Activated T-helper 17 cell treated with anti-CD3 and anti-CD28 coated beads, Interleukin-2, amount 50 U/mL, for 72 hours (primary cell): ENCODE results near the gene GAL3ST2. TPM values are rescaled to one million over a fixed set of nuclear protein-coding genes. Genes with fewer than 3 reads are reported as not detected.
"Not testable (repeated sequence)": the region's sequence is repeated elsewhere in the genome, so short reads cannot be mapped to it uniquely, and the experiment has no call there.

Experiments
- ATAC-seq: fragments of 150-1000 bp; cut with Tn5 transposase; replicated peaks from 2 replicates; pipeline ENCODE4 v1.10.0; 2021; ENCODE audit warnings: mild to moderate bottlenecking, moderate library complexity
- H3K27ac Mint-ChIP-seq: one replicate; pipeline ENCODE4 v1.8.0; 2022; ENCODE audit warnings: mixed read lengths
- H3K27me3 Mint-ChIP-seq: one replicate; pipeline ENCODE4 v1.8.0; 2022; ENCODE audit warnings: mixed read lengths
- H3K36me3 Mint-ChIP-seq: one replicate; pipeline ENCODE4 v1.8.0; 2022; ENCODE audit warnings: low read depth, mild to moderate bottlenecking, mixed read lengths
- H3K4me1 Mint-ChIP-seq: one replicate; pipeline ENCODE4 v1.8.0; 2022; ENCODE audit warnings: mixed read lengths
- H3K4me3 Mint-ChIP-seq: one replicate; pipeline ENCODE4 v1.8.0; 2022; ENCODE audit warnings: mild to moderate bottlenecking, mixed read lengths
- H3K9me3 Mint-ChIP-seq: one replicate; pipeline ENCODE4 v1.8.0; 2022; ENCODE audit warnings: mixed read lengths
- total RNA-seq, 2 donors: library from RNA; stranded (reverse); gene quantifications; one replicate each; pipeline ENCODE4 v1.2.3, GENCODE V29; 2022

Gene GAL3ST2
- total RNA-seq, 2 donors from 2014 or later = 0.35 to 4.1 TPM

- peaks cover 9% of the 10 kb centered on the region for H3K4me1 Mint-ChIP-seq
- ATAC-seq = no peak
- no peaks in the 10 kb centered on the region for H3K27me3 Mint-ChIP-seq
- H3K9me3 Mint-ChIP-seq = no peaks in the 10 kb centered on the region
- H3K4me3 Mint-ChIP-seq = no peak overlapping the region
- H3K36me3 Mint-ChIP-seq = no peaks in the 10 kb centered on the region
- H3K27ac Mint-ChIP-seq = no peak overlapping the region
These were observed 6.8 kb upstream of the GAL3ST2 start for GRCh38 chr2:241769819-241770184.

DNA sequence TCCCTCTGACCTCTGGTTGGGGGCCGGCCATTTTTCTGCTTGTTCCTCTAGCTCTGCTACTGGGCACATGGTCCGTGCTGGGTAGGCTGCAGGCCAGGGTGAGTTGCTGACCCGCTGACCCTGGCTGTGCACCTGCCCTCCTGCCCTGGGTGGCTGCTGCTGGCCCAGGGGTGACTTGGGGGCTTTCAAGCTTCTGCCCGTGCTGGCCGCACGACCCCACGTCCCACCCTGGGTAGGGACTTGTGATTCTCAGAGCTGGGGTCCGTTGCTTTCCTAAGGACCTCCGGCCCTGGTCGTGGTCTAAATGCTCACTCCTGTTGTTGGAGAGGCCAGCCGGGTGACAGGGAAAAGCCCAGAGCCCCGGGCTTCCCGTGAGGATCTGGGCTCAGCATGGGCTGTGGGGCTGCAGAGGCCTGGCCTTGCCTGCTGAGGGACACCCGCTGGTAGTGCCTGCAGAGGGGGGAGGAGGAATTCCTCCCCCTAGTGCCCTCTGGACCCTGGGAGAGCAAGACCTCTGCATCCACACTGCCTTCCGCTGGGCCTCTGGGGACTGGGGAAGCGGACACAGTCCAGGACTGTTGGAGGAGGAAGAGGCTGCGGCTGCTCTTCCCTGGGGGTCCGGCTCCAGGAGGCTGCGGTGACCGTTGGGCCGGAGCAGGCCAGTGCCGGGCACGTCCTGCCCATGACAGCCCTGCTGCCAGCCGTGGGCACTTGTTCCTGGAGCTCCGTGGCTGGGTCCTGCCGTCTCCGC lies 6.3 kb upstream of the GAL3ST2 start:
- no peak for ATAC-seq
- peaks cover 9% of the 10 kb centered on the region for H3K4me1 Mint-ChIP-seq
- no peaks in the 10 kb centered on the region for H3K9me3 Mint-ChIP-seq
- no peaks in the 10 kb centered on the region for H3K27me3 Mint-ChIP-seq
- H3K27ac Mint-ChIP-seq = no peak overlapping the region
- no peaks in the 10 kb centered on the region for H3K36me3 Mint-ChIP-seq
- H3K4me3 Mint-ChIP-seq = no peak overlapping the region

GRCh38 chr2:241770936-241771285 lies 5.7 kb upstream of the GAL3ST2 start:
- Mint-ChIP-seq H3K36me3 (no peaks in the 10 kb centered on the region), H3K27ac (no peak overlapping the region), H3K9me3 (no peaks in the 10 kb centered on the region), H3K27me3 (no peaks in the 10 kb centered on the region), H3K4me1 (peaks cover 9% of the 10 kb centered on the region), H3K4me3 (no peak overlapping the region)
- ATAC-seq = no peak

GRCh38 chr2:241771286-241772062 lies 5.1 kb upstream of the GAL3ST2 start:
- Mint-ChIP-seq H3K27me3 (no peaks in the 10 kb centered on the region), H3K4me1 (peaks cover 9% of the 10 kb centered on the region), H3K27ac (peak overlapping the region; percentile 58), H3K36me3 (no peaks in the 10 kb centered on the region), H3K4me3 (peak overlapping the region; percentile 41), H3K9me3 (no peaks in the 10 kb centered on the region)
- ATAC-seq = no peak

DNA sequence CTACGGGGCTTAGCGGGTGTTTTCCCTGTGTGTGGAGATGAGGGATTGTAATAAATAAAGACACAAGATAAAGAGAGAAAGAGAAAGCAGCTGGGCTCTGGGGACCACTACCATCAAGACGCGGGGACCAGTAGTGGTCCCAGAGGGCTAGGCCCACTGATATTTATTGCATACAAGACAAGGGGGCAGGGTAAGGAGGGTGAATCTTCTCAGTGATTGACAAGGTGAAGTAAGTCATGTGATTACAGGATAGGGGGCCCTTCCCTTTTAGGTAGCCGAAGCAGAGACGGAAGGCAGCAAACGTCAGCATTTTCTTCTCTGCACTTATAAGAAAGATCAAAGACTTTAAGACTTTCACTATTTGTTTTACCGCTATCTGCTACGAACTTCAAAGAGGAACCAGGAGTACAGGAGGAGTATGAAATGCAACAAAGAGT lies 4.5 kb upstream of the GAL3ST2 start:
- no peaks in the 10 kb centered on the region for H3K27me3 Mint-ChIP-seq

GRCh38 chr2:241773511-241774418 lies 2.9 kb upstream of the GAL3ST2 start:
- H3K4me1 Mint-ChIP-seq = peaks cover 9% of the 10 kb centered on the region
- no peaks in the 10 kb centered on the region for H3K36me3 Mint-ChIP-seq
- H3K27me3 Mint-ChIP-seq = no peaks in the 10 kb centered on the region
- no peak overlapping the region for H3K4me3 Mint-ChIP-seq
- ATAC-seq = no peak
- no peak overlapping the region for H3K27ac Mint-ChIP-seq
- no peaks in the 10 kb centered on the region for H3K9me3 Mint-ChIP-seq

More for the DNA sequence above, 4.5 kb upstream of the GAL3ST2 start:
- Mint-ChIP-seq H3K36me3 (no peaks in the 10 kb centered on the region), H3K27ac (peak overlapping the region; percentile 58), H3K4me3 (peak overlapping the region; percentile 41), H3K4me1 (peaks cover 9% of the 10 kb centered on the region), H3K9me3 (no peaks in the 10 kb centered on the region)
- ATAC-seq = peak; percentile 18

- H3K4me3 Mint-ChIP-seq = no peak overlapping the region
- H3K4me1 Mint-ChIP-seq = peaks cover 9% of the 10 kb centered on the region
- no peak for ATAC-seq
- no peaks in the 10 kb centered on the region for H3K36me3 Mint-ChIP-seq
- no peak overlapping the region for H3K27ac Mint-ChIP-seq
- no peaks in the 10 kb centered on the region for H3K9me3 Mint-ChIP-seq
- H3K27me3 Mint-ChIP-seq = no peaks in the 10 kb centered on the region
These were observed 2.0 kb upstream of the GAL3ST2 start for GRCh38 chr2:241774419-241775222.

DNA sequence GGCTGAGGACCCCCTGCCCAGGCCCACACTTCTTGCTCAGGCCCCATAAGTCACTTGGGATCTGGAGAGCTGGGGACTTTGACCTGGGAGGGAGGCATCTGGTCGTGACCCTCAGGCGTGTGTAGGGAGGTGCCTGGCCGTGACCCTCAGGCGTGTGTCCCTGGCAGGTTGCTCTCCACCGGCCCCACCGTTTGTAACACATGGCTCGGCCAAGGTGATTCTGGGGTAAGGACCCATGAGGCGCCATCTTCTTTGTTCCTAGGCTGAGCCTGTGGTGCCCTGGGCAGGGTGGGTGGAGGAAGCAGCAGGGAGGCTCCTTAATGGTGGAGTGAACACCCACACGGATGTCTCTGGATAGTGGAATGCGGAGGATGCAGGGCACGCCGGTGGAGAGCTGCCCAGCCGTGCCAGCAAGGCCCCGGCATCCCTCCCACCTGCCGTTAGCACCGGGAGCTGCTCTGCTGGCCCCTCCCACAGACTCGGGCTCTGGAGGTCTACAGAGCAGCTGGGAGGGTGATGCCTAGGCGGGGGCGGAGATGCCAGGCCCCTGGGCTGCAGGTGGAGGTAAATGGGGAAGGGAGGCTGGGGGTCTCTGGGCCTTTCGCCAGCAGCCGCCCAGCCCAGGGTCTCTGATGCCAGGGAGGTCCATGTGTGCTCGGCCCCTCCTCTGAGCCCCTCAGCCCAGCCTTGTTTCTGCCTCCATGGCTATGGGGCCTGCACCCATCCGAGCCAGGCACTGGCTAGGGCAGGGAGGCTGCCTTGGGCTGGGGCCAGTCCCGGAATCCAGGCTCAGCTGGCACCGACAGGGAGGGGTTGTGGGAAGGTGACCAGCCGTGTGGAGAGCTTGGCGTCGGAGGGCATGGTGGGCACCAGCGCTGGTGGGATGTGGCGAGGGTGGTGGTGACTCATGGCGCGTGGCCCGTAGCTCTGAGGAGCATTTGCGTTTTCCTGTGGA lies 1.1 kb upstream of the GAL3ST2 start:
- no peak overlapping the region for H3K27ac Mint-ChIP-seq
- no peak for ATAC-seq
- peaks cover 9% of the 10 kb centered on the region for H3K4me1 Mint-ChIP-seq
- no peaks in the 10 kb centered on the region for H3K36me3 Mint-ChIP-seq
- H3K27me3 Mint-ChIP-seq = no peaks in the 10 kb centered on the region
- no peaks in the 10 kb centered on the region for H3K9me3 Mint-ChIP-seq
- no peak overlapping the region for H3K4me3 Mint-ChIP-seq

GRCh38 chr2:241777170-241777685 lies 606 bp downstream of the GAL3ST2 start:
- Mint-ChIP-seq H3K9me3 (no peaks in the 10 kb centered on the region), H3K4me3 (no peak overlapping the region), H3K36me3 (no peaks in the 10 kb centered on the region), H3K27ac (no peak overlapping the region), H3K27me3 (no peaks in the 10 kb centered on the region), H3K4me1 (peaks cover 3% of the 10 kb centered on the region)
- ATAC-seq = no peak

DNA sequence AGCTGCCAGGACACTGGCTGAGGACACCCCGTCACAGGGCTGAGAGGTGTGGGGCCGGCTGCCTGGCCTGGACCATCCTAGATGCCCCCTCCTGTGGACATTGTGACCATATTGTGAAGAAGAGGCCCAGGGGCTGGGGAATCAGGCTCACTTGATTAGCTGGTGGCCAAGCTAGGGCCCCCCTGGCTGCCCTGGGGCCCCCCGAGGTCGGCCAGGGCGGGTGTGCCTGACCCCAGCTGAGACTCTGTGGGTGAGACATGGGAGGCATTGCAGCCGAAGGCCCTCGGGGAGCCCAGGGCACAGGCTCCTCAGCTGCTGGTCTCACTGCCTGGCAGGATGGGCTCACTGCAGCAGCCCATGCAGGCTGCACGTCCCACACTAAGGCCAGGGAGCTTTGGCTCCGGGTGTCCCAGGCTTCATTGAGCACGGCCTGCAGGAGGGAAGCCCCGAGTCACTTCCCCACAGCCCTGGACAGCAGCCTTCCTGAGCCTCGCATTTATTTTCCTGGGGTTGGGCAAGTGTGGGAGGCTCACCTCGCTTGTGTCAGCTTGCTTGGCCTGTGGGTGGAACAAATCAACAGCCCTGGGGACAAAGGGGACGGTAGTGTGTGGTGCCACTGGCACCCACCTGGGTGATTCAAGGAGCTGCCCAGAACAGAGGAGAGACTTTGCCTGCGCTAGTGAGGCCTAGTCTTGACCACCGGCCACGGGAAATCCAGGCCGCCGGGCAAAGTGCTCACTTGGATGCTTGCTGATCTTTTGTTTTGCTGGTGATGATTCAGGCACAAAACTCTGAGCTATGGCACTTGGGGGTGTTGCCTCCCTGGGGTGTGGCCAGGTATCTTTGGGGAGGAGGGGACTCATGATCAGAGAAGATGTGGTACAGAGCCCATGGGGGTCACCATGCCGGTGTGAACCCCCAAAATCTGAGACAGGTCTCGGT lies 1.3 kb downstream of the GAL3ST2 start:
- peak; percentile 26 for ATAC-seq
- Mint-ChIP-seq H3K4me3 (no peak overlapping the region), H3K9me3 (no peaks in the 10 kb centered on the region), H3K4me1 (no peaks in the 10 kb centered on the region), H3K27ac (no peak overlapping the region), H3K27me3 (no peaks in the 10 kb centered on the region), H3K36me3 (no peaks in the 10 kb centered on the region)

DNA sequence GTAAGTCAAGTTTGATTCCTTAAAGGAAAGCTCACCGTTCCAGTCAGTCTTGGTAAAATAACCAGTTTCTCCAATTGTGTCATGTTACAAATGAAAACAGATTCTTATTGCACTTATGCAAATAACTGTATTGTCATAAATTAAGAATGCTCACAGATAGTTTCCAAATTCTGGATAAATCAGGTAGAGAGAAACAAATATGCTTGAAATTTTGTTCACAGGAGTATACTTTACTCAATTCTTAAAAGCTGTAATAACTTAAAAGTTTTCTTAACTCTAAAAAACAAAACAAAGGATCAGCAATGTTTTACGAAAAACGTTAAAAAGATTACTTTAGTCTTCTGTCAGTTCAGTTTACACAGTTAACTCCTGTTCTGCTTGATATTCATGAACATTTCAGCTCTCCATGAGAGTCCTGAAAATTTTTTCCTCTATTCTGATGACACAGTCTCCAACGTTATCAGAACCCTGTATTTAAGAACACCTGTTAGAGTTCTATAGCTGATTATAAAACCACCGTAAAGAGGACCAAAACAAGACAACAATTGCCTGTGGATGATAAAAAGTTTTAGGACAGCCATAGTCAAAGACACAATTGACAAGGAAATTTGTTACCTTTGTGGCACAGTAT lies 4.4 kb downstream of the GAL3ST2 start:
- no peak for ATAC-seq
- no peaks in the 10 kb centered on the region for H3K27me3 Mint-ChIP-seq
- H3K9me3 Mint-ChIP-seq = no peaks in the 10 kb centered on the region
- H3K36me3 Mint-ChIP-seq = no peaks in the 10 kb centered on the region
- H3K4me1 Mint-ChIP-seq = no peaks in the 10 kb centered on the region
- H3K27ac Mint-ChIP-seq = no peak overlapping the region
- H3K4me3 Mint-ChIP-seq = no peak overlapping the region

DNA sequence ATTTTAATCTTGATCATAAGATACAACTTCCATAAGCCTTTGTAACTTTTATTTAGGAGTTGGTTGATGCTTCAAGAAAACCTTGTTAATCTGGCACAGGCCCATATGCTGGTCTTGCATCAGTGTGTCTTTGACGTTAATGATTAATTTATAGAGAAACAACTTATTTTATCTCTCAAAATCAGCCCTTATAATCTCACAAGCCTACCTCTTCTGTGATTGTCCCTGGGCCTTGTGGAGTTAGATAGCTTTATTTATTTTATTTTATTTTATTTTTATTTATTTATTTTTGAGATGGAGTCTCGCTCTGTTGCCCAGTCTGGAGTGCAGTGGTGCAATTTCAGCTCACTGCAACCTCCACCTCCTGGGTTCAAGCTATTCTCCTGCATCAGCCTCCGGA lies 5.4 kb downstream of the GAL3ST2 start:
- not testable (repeated sequence) for H3K9me3 Mint-ChIP-seq, H3K36me3 Mint-ChIP-seq, H3K27me3 Mint-ChIP-seq, H3K27ac Mint-ChIP-seq, H3K4me3 Mint-ChIP-seq, H3K4me1 Mint-ChIP-seq, ATAC-seq
